Mesendoderm (in vitro differentiated cells): ENCODE results near the gene RPS19.

ENCODE experiments used
- DNase-seq: peaks from one replicate; pipeline ENCODE4 v3.0.0; 2013
- H2AK5ac ChIP-seq: 2 replicates; pipeline ENCODE4 v1.6.1; 2013; ENCODE audit warnings: low read length, inconsistent platforms
- H2BK120ac ChIP-seq: 2 replicates; pipeline ENCODE4 v1.6.1; 2013; ENCODE audit warnings: low read depth, mild to moderate bottlenecking, low read length, moderate library complexity, mixed read lengths
- H2BK15ac ChIP-seq: replicated peaks from 2 replicates; pipeline ENCODE4 v1.6.1; 2013; ENCODE audit warnings: low read depth, mild to moderate bottlenecking, moderate library complexity
- H2BK5ac ChIP-seq: 2 replicates; pipeline ENCODE4 v1.6.1; 2013; ENCODE audit warnings: low read length, inconsistent platforms
- H3K18ac ChIP-seq: 2 replicates; pipeline ENCODE4 v1.6.1; 2013; ENCODE audit warnings: mild to moderate bottlenecking, low read length, mixed read lengths
- H3K23ac ChIP-seq: one replicate; pipeline ENCODE4 v1.6.1; 2013; ENCODE audit warnings: low read length
- H3K27ac ChIP-seq: 2 replicates; pipeline ENCODE4 v1.5.1; 2013; ENCODE audit warnings: low read depth, mild to moderate bottlenecking, inconsistent platforms, low read length, moderate library complexity
- H3K27me3 ChIP-seq: 2 replicates; pipeline ENCODE4 v1.6.1; 2013; ENCODE audit warnings: low read length, control low read depth, mild to moderate bottlenecking, inconsistent platforms; ENCODE audit not compliant: insufficient read depth, poor library complexity
- H3K36me3 ChIP-seq: 2 replicates; pipeline ENCODE4 v1.6.1; 2013; ENCODE audit warnings: low read length, inconsistent platforms; ENCODE audit not compliant: control insufficient read depth, insufficient read depth
- H3K4ac ChIP-seq: one replicate; pipeline ENCODE4 v1.6.1; 2013; ENCODE audit warnings: low read depth, mild to moderate bottlenecking, low read length, moderate library complexity
- H3K4me1 ChIP-seq: 2 replicates; pipeline ENCODE4 v1.6.1; 2013; ENCODE audit warnings: low read depth, low read length, inconsistent platforms; ENCODE audit not compliant: control insufficient read depth
- H3K4me2 ChIP-seq: 2 replicates; pipeline ENCODE4 v1.6.1; 2013; ENCODE audit warnings: low read length
- H3K4me3 ChIP-seq: 2 replicates; pipeline ENCODE4 v1.5.1; 2013; ENCODE audit warnings: mild to moderate bottlenecking, low read length
- H3K56ac ChIP-seq: one replicate; pipeline ENCODE4 v1.6.1; 2013; ENCODE audit warnings: low read length
- H3K79me1 ChIP-seq: 2 replicates; pipeline ENCODE4 v1.6.1; 2013; ENCODE audit warnings: low read length, inconsistent platforms
- H3K79me2 ChIP-seq: 2 replicates; pipeline ENCODE4 v1.6.1; 2013; ENCODE audit warnings: mild to moderate bottlenecking, low read length; ENCODE audit not compliant: control insufficient read depth, insufficient read depth
- H3K9ac ChIP-seq: 2 replicates; pipeline ENCODE4 v1.6.1; 2013; ENCODE audit warnings: low read length, inconsistent platforms
- H4K5ac ChIP-seq: one replicate; pipeline ENCODE4 v1.6.1; 2013; ENCODE audit warnings: low read length
- H4K8ac ChIP-seq: one replicate; pipeline ENCODE4 v1.6.1; 2013; ENCODE audit warnings: low read depth, mild to moderate bottlenecking, control low read depth, low read length, moderate library complexity
- WGBS: extraction: QIAGEN DNeasy Blood & Tissue Kit; methylation state at CpG from one replicate; pipeline ENCODE4 v1.1.7; 2013; ENCODE audit warnings: low lambda C conversion rate, missing lambda C conversion rate; ENCODE audit not compliant: insufficient coverage; ENCODE audit errors: extremely low coverage; 5-methylcytosine and 5-hydroxymethylcytosine counted together

The RPS19 gene

GRCh38 chr19:41887711-41888382 lies 27.8 kb downstream of the RPS19 start:
- Histone ChIP-seq H3K79me1 (peaks cover 7% of the 10 kb centered on the region), H2BK5ac (peak overlapping the region; percentile 63), H3K23ac (no peak overlapping the region), H3K18ac (peak overlapping the region; percentile 16), H3K9ac (peak overlapping the region; percentile 41), H3K27ac (peak overlapping the region; percentile 41), H4K8ac (no peak overlapping the region), H3K79me2 (peaks cover 4% of the 10 kb centered on the region), H2AK5ac (peak overlapping the region; percentile 27), H3K56ac (peak overlapping the region; percentile 89), H2BK15ac (no peak overlapping the region), H3K4me2 (no peak overlapping the region), H3K4me3 (no peak overlapping the region), H3K27me3 (no peaks in the 10 kb centered on the region), H3K4me1 (peaks cover 13% of the 10 kb centered on the region), H4K5ac (no peak overlapping the region), H3K36me3 (no peaks in the 10 kb centered on the region), H2BK120ac (no peak overlapping the region), H3K4ac (peak overlapping the region; percentile 74)
- peak; percentile 96 for DNase-seq
- WGBS, result no CpG with 5 or more reads among the region's 17 CpGs

GRCh38 chr19:41888926-41889325 lies 28.9 kb downstream of the RPS19 start:
- H4K8ac ChIP-seq, result no peak overlapping the region
- no peak overlapping the region for H3K4me3 ChIP-seq
- no peak overlapping the region for H4K5ac ChIP-seq
- no peak overlapping the region for H2AK5ac ChIP-seq
- no peak for DNase-seq
- H3K79me1 ChIP-seq, result peaks cover 7% of the 10 kb centered on the region
- no peaks in the 10 kb centered on the region for H3K27me3 ChIP-seq
- no peak overlapping the region for H3K27ac ChIP-seq
- H3K4me1 ChIP-seq, result peaks cover 13% of the 10 kb centered on the region
- no peak overlapping the region for H3K56ac ChIP-seq
- H3K23ac ChIP-seq, result no peak overlapping the region
- H3K79me2 ChIP-seq, result peaks cover 4% of the 10 kb centered on the region
- H3K36me3 ChIP-seq, result no peaks in the 10 kb centered on the region
- no peak overlapping the region for H2BK120ac ChIP-seq
- H3K4me2 ChIP-seq, result no peak overlapping the region
- no peak overlapping the region for H3K18ac ChIP-seq
- H2BK5ac ChIP-seq, result no peak overlapping the region
- H2BK15ac ChIP-seq, result no peak overlapping the region
- H3K9ac ChIP-seq, result no peak overlapping the region
- no peak overlapping the region for H3K4ac ChIP-seq
- WGBS, result no CpG with 5 or more reads among the region's 12 CpGs

- Histone ChIP-seq H3K27ac (no peak overlapping the region), H3K23ac (no peak overlapping the region), H3K79me2 (peaks cover 1% of the 10 kb centered on the region), H3K4ac (no peak overlapping the region), H4K5ac (no peak overlapping the region), H3K36me3 (no peaks in the 10 kb centered on the region), H2AK5ac (no peak overlapping the region), H3K56ac (no peak overlapping the region), H3K18ac (no peak overlapping the region), H3K4me1 (peaks cover 13% of the 10 kb centered on the region), H3K79me1 (peaks cover 5% of the 10 kb centered on the region), H2BK15ac (no peak overlapping the region), H4K8ac (no peak overlapping the region), H3K4me2 (no peak overlapping the region), H3K27me3 (no peaks in the 10 kb centered on the region), H3K9ac (no peak overlapping the region), H3K4me3 (no peak overlapping the region), H2BK120ac (no peak overlapping the region), H2BK5ac (no peak overlapping the region)
- no CpG with 5 or more reads among the region's 8 CpGs for WGBS
- DNase-seq, result no peak
These were observed 29.8 kb downstream of the RPS19 start for GRCh38 chr19:41889896-41890295.

GRCh38 chr19:41890936-41891335 lies 30.9 kb downstream of the RPS19 start:
- H2BK120ac ChIP-seq, result no peak overlapping the region
- H3K4ac ChIP-seq, result no peak overlapping the region
- peaks cover 2% of the 10 kb centered on the region for H3K79me1 ChIP-seq
- H2BK15ac ChIP-seq, result no peak overlapping the region
- no peak overlapping the region for H3K4me2 ChIP-seq
- H3K9ac ChIP-seq, result no peak overlapping the region
- H3K4me3 ChIP-seq, result no peak overlapping the region
- H3K23ac ChIP-seq, result no peak overlapping the region
- no peak overlapping the region for H2BK5ac ChIP-seq
- H4K5ac ChIP-seq, result no peak overlapping the region
- no peak overlapping the region for H4K8ac ChIP-seq
- no peak overlapping the region for H3K56ac ChIP-seq
- H2AK5ac ChIP-seq, result no peak overlapping the region
- H3K18ac ChIP-seq, result no peak overlapping the region
- DNase-seq, result no peak
- H3K27me3 ChIP-seq, result no peaks in the 10 kb centered on the region
- H3K27ac ChIP-seq, result no peak overlapping the region
- peaks cover 13% of the 10 kb centered on the region for H3K4me1 ChIP-seq
- H3K36me3 ChIP-seq, result no peaks in the 10 kb centered on the region
- no CpG with 5 or more reads among the region's 4 CpGs for WGBS
- no peaks in the 10 kb centered on the region for H3K79me2 ChIP-seq

- no peaks in the 10 kb centered on the region for H3K79me2 ChIP-seq
- H3K4me2 ChIP-seq, result no peak overlapping the region
- H2AK5ac ChIP-seq, result no peak overlapping the region
- H3K56ac ChIP-seq, result no peak overlapping the region
- no peak overlapping the region for H3K18ac ChIP-seq
- no peak overlapping the region for H2BK15ac ChIP-seq
- H3K36me3 ChIP-seq, result no peaks in the 10 kb centered on the region
- no peaks in the 10 kb centered on the region for H3K27me3 ChIP-seq
- no peak overlapping the region for H2BK5ac ChIP-seq
- peaks cover 7% of the 10 kb centered on the region for H3K4me1 ChIP-seq
- H4K5ac ChIP-seq, result no peak overlapping the region
- WGBS, result no CpG with 5 or more reads among the region's 34 CpGs
- H3K4ac ChIP-seq, result no peak overlapping the region
- H2BK120ac ChIP-seq, result no peak overlapping the region
- no peak overlapping the region for H4K8ac ChIP-seq
- no peak overlapping the region for H3K27ac ChIP-seq
- no peak overlapping the region for H3K23ac ChIP-seq
- DNase-seq, result no peak
- no peaks in the 10 kb centered on the region for H3K79me1 ChIP-seq
- no peak overlapping the region for H3K9ac ChIP-seq
- H3K4me3 ChIP-seq, result no peak overlapping the region
These were observed 32.3 kb downstream of the RPS19 start for GRCh38 chr19:41892173-41892902.
